Calu3 (cell line): Measurements from ENCODE around the gene ADIPOR1. TPM values are rescaled to one million over a fixed set of nuclear protein-coding genes. Genes with fewer than 3 reads are reported as not detected.
"Not testable (repeated sequence)": the region's sequence is repeated elsewhere in the genome, so short reads cannot be mapped to it uniquely, and the experiment has no call there.

Experiments used
- BruUV-seq: library from RNA; stranded (reverse); fragments of 400-500 nt; replicated peaks from 2 replicates; lab custom pipeline; 2021; lab: Mats Ljungman, UMichigan
- CTCF ChIA-PET: fragments of 300-600 bp; sonication (Branson Sonifier 250); formaldehyde crosslinking; loops from one replicate; lab custom pipeline; 2022; ENCODE audit warnings: antibody characterized with exemption; lab: Charles Lee
- DNase-seq: peaks from one replicate; pipeline ENCODE4 v3.0.0; 2022
- H3K27ac Mint-ChIP-seq: one replicate; pipeline ENCODE4 v1.8.0; 2022; ENCODE audit warnings: mixed read lengths; ENCODE audit not compliant: unreplicated experiment
- H3K27me3 Mint-ChIP-seq: one replicate; pipeline ENCODE4 v1.8.0; 2022; ENCODE audit warnings: mixed read lengths; ENCODE audit not compliant: unreplicated experiment
- H3K36me3 Mint-ChIP-seq: one replicate; pipeline ENCODE4 v1.8.0; 2022; ENCODE audit warnings: mild to moderate bottlenecking, moderate library complexity, mixed read lengths; ENCODE audit not compliant: insufficient read depth, unreplicated experiment
- H3K4me1 Mint-ChIP-seq: one replicate; pipeline ENCODE4 v1.8.0; 2022; ENCODE audit warnings: mild to moderate bottlenecking, low read depth, mixed read lengths; ENCODE audit not compliant: unreplicated experiment
- H3K4me3 Mint-ChIP-seq: one replicate; pipeline ENCODE4 v1.8.0; 2022; ENCODE audit warnings: mild to moderate bottlenecking, low read depth, moderate library complexity, mixed read lengths; ENCODE audit not compliant: unreplicated experiment
- H3K9me3 Mint-ChIP-seq: one replicate; pipeline ENCODE4 v1.8.0; 2022; ENCODE audit warnings: low read depth, mixed read lengths; ENCODE audit not compliant: unreplicated experiment
- intact Hi-C: fragments of 100-400 bp; cut with micrococcal nuclease; formaldehyde crosslinking; loops from one replicate; pipeline ENCODE4 v1.10.0; 2022; ENCODE audit not compliant: unreplicated experiment
- total RNA-seq: library from RNA; stranded (reverse); gene quantifications from 2 replicates; pipeline ENCODE4 v1.2.3, GENCODE V29; 2022
- TF ChIP-seq, protein P1 (sequence below): fragments of 200-600 bp; IDR thresholded peaks from one replicate; pipeline ENCODE4 v1.8.0; 2022; ENCODE audit warnings: antibody characterized with exemption; ENCODE audit not compliant: unreplicated experiment

The ADIPOR1 gene
- total RNA-seq, 1 experiment from 2014 or later, result 104 TPM

- DNase-seq, result no peak
- no peaks in the 10 kb centered on the region for H3K9me3 Mint-ChIP-seq
- H3K4me3 Mint-ChIP-seq, result no peak overlapping the region
- H3K27me3 Mint-ChIP-seq, result no peaks in the 10 kb centered on the region
- H3K36me3 Mint-ChIP-seq, result peaks cover 13% of the 10 kb centered on the region
- no TSS peak for BruUV-seq
- no peak overlapping the region for H3K27ac Mint-ChIP-seq
- intact Hi-C loops, result no loop called here
- H3K4me1 Mint-ChIP-seq, result no peaks in the 10 kb centered on the region
- TF ChIP-seq, protein P1, sequence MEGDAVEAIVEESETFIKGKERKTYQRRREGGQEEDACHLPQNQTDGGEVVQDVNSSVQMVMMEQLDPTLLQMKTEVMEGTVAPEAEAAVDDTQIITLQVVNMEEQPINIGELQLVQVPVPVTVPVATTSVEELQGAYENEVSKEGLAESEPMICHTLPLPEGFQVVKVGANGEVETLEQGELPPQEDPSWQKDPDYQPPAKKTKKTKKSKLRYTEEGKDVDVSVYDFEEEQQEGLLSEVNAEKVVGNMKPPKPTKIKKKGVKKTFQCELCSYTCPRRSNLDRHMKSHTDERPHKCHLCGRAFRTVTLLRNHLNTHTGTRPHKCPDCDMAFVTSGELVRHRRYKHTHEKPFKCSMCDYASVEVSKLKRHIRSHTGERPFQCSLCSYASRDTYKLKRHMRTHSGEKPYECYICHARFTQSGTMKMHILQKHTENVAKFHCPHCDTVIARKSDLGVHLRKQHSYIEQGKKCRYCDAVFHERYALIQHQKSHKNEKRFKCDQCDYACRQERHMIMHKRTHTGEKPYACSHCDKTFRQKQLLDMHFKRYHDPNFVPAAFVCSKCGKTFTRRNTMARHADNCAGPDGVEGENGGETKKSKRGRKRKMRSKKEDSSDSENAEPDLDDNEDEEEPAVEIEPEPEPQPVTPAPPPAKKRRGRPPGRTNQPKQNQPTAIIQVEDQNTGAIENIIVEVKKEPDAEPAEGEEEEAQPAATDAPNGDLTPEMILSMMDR, result no peak
- CTCF ChIA-PET, result no interaction called here
Observed at GRCh38 chr1:202919615-202920014, 38.5 kb downstream of the ADIPOR1 start.

GRCh38 chr1:202915146-202915545 lies 43.0 kb downstream of the ADIPOR1 start:
- H3K27ac Mint-ChIP-seq, result no peak overlapping the region
- CTCF ChIA-PET, result no interaction called here
- BruUV-seq, result no TSS peak
- H3K4me1 Mint-ChIP-seq, result no peaks in the 10 kb centered on the region
- peaks cover 14% of the 10 kb centered on the region for H3K36me3 Mint-ChIP-seq
- intact Hi-C loops, result no loop called here
- no peak overlapping the region for H3K4me3 Mint-ChIP-seq
- no peaks in the 10 kb centered on the region for H3K27me3 Mint-ChIP-seq
- no peak for DNase-seq
- TF ChIP-seq, protein P1, result no peak
- H3K9me3 Mint-ChIP-seq, result no peaks in the 10 kb centered on the region

- H3K4me3 Mint-ChIP-seq, intact Hi-C loops: not testable (repeated sequence)
Observed at GRCh38 chr1:202912476-202912875, 45.6 kb downstream of the ADIPOR1 start.

GRCh38 chr1:202909494-202909893 lies 48.6 kb downstream of the ADIPOR1 start:
- CTCF ChIA-PET, result interaction anchor here (0.8 kb wide), 1 partner anchor 1866 kb away, joined by 5 read pairs; no protein-coding TSS in a partner anchor
- BruUV-seq, result no TSS peak
- Mint-ChIP-seq H3K4me3 (no peak overlapping the region), H3K27ac (no peak overlapping the region), H3K36me3 (peaks cover 20% of the 10 kb centered on the region), H3K9me3 (no peaks in the 10 kb centered on the region), H3K4me1 (no peaks in the 10 kb centered on the region), H3K27me3 (no peaks in the 10 kb centered on the region)
- DNase-seq, result no peak
- intact Hi-C loops, result no loop called here
- TF ChIP-seq, protein P1, result no peak

More at GRCh38 chr1:202912476-202912875, 45.6 kb downstream of the ADIPOR1 start:
- H3K4me1 Mint-ChIP-seq, H3K27me3 Mint-ChIP-seq, DNase-seq, BruUV-seq, CTCF ChIA-PET, H3K9me3 Mint-ChIP-seq, H3K27ac Mint-ChIP-seq: not testable (repeated sequence)
- peaks cover 14% of the 10 kb centered on the region for H3K36me3 Mint-ChIP-seq

GRCh38 chr1:202908998-202909397 lies 49.1 kb downstream of the ADIPOR1 start:
- CTCF ChIA-PET, result no interaction called here
- no peak overlapping the region for H3K4me3 Mint-ChIP-seq
- TF ChIP-seq, protein P1, result no peak
- no peaks in the 10 kb centered on the region for H3K4me1 Mint-ChIP-seq
- no TSS peak for BruUV-seq
- intact Hi-C loops, result no loop called here
- H3K27me3 Mint-ChIP-seq, result no peaks in the 10 kb centered on the region
- no peaks in the 10 kb centered on the region for H3K9me3 Mint-ChIP-seq
- H3K27ac Mint-ChIP-seq, result no peak overlapping the region
- DNase-seq, result no peak
- peaks cover 20% of the 10 kb centered on the region for H3K36me3 Mint-ChIP-seq
